ENCODE data around the gene SLC34A1.

The SLC34A1 gene

GRCh38 chr5:177427919-177428573 lies 43.8 kb downstream of the SLC34A1 start:
- H3K36me3 ChIP-seq (ENCODE audit: insufficient read depth, low read length): 0 out of 2 replicates have a peak, but pooled peaks cover 4% of the 10 kb centered on the region
- no peaks in the 10 kb centered on the region for H3K27me3 ChIP-seq (ENCODE audit: insufficient read depth, low read length)
- H3K4me1 ChIP-seq (ENCODE audit: control insufficient read depth, insufficient read depth, low read length, unreplicated experiment): peaks cover 17% of the 10 kb centered on the region
- no peak overlapping the region for H3K27ac ChIP-seq (ENCODE audit: low read depth, low read length)
- H3K79me2 ChIP-seq (ENCODE audit: control insufficient read depth, insufficient read depth, low read length, unreplicated experiment): peaks cover 27% of the 10 kb centered on the region
- peak overlapping the region; percentile 95 for H3K4me3 ChIP-seq (ENCODE audit: low read depth, low read length)
- H2AFZ ChIP-seq (ENCODE audit: low read length, unreplicated experiment): no peak overlapping the region

- H3K27ac ChIP-seq (ENCODE audit: low read depth, low read length): no peak overlapping the region
Observed at GRCh38 chr5:177428574-177429217, 44.5 kb downstream of the SLC34A1 start.

GRCh38 chr5:177429248-177430040 lies 45.2 kb downstream of the SLC34A1 start:
- peaks cover 27% of the 10 kb centered on the region for H3K79me2 ChIP-seq (ENCODE audit: control insufficient read depth, insufficient read depth, low read length, unreplicated experiment)
- no peak overlapping the region for H3K4me3 ChIP-seq (ENCODE audit: low read depth, low read length)
- H3K36me3 ChIP-seq (ENCODE audit: insufficient read depth, low read length): 0 out of 2 replicates have a peak, but pooled peaks cover 6% of the 10 kb centered on the region
- no peak overlapping the region for H2AFZ ChIP-seq (ENCODE audit: low read length, unreplicated experiment)
- peaks cover 17% of the 10 kb centered on the region for H3K4me1 ChIP-seq (ENCODE audit: control insufficient read depth, insufficient read depth, low read length, unreplicated experiment)
- no peak overlapping the region for H3K27ac ChIP-seq (ENCODE audit: low read depth, low read length)
- H3K27me3 ChIP-seq (ENCODE audit: insufficient read depth, low read length): no peaks in the 10 kb centered on the region

More at GRCh38 chr5:177428574-177429217, 44.5 kb downstream of the SLC34A1 start:
- Histone ChIP-seq H3K27me3 (ENCODE audit: insufficient read depth, low read length) (no peaks in the 10 kb centered on the region), H3K79me2 (ENCODE audit: control insufficient read depth, insufficient read depth, low read length, unreplicated experiment) (peaks cover 27% of the 10 kb centered on the region), H3K4me1 (ENCODE audit: control insufficient read depth, insufficient read depth, low read length, unreplicated experiment) (peaks cover 17% of the 10 kb centered on the region), H2AFZ (ENCODE audit: low read length, unreplicated experiment) (no peak overlapping the region), H3K36me3 (ENCODE audit: insufficient read depth, low read length) (0 out of 2 replicates have a peak, but pooled peaks cover 6% of the 10 kb centered on the region), H3K4me3 (ENCODE audit: low read depth, low read length) (no peak overlapping the region)

- Histone ChIP-seq H2AFZ (ENCODE audit: low read length, unreplicated experiment) (no peak overlapping the region), H3K36me3 (ENCODE audit: insufficient read depth, low read length) (0 out of 2 replicates have a peak, but pooled peaks cover 6% of the 10 kb centered on the region), H3K4me3 (ENCODE audit: low read depth, low read length) (no peak overlapping the region), H3K27me3 (ENCODE audit: insufficient read depth, low read length) (no peaks in the 10 kb centered on the region), H3K27ac (ENCODE audit: low read depth, low read length) (no peak overlapping the region), H3K79me2 (ENCODE audit: control insufficient read depth, insufficient read depth, low read length, unreplicated experiment) (peaks cover 27% of the 10 kb centered on the region), H3K4me1 (ENCODE audit: control insufficient read depth, insufficient read depth, low read length, unreplicated experiment) (peaks cover 16% of the 10 kb centered on the region)
Observed at GRCh38 chr5:177430140-177430951, 46.1 kb downstream of the SLC34A1 start.

- Histone ChIP-seq H3K4me1 (ENCODE audit: control insufficient read depth, insufficient read depth, low read length, unreplicated experiment) (peaks cover 12% of the 10 kb centered on the region), H3K36me3 (ENCODE audit: insufficient read depth, low read length) (peaks cover 9% of the 10 kb centered on the region; the same call in 1 of the 2 replicates), H3K79me2 (ENCODE audit: control insufficient read depth, insufficient read depth, low read length, unreplicated experiment) (peaks cover 27% of the 10 kb centered on the region), H3K4me3 (ENCODE audit: low read depth, low read length) (no peak overlapping the region), H3K27ac (ENCODE audit: low read depth, low read length) (no peak overlapping the region), H3K27me3 (ENCODE audit: insufficient read depth, low read length) (no peaks in the 10 kb centered on the region), H2AFZ (ENCODE audit: low read length, unreplicated experiment) (no peak overlapping the region)
Observed at GRCh38 chr5:177430972-177431316, 46.7 kb downstream of the SLC34A1 start.

- no peak overlapping the region for H3K27ac ChIP-seq (ENCODE audit: low read depth, low read length)
- H3K79me2 ChIP-seq (ENCODE audit: control insufficient read depth, insufficient read depth, low read length, unreplicated experiment): peaks cover 27% of the 10 kb centered on the region
- H3K27me3 ChIP-seq (ENCODE audit: insufficient read depth, low read length): no peaks in the 10 kb centered on the region
- no peak overlapping the region for H2AFZ ChIP-seq (ENCODE audit: low read length, unreplicated experiment)
- no peak overlapping the region for H3K4me3 ChIP-seq (ENCODE audit: low read depth, low read length)
- H3K36me3 ChIP-seq (ENCODE audit: insufficient read depth, low read length): peaks cover 9% of the 10 kb centered on the region; the same call in 1 of the 2 replicates
- H3K4me1 ChIP-seq (ENCODE audit: control insufficient read depth, insufficient read depth, low read length, unreplicated experiment): peaks cover 12% of the 10 kb centered on the region
Observed at GRCh38 chr5:177431317-177432142, 47.3 kb downstream of the SLC34A1 start.

- no peak overlapping the region for H3K27ac ChIP-seq (ENCODE audit: low read depth, low read length)
- H3K4me1 ChIP-seq (ENCODE audit: control insufficient read depth, insufficient read depth, low read length, unreplicated experiment): peaks cover 11% of the 10 kb centered on the region
- peaks cover 20% of the 10 kb centered on the region for H3K79me2 ChIP-seq (ENCODE audit: control insufficient read depth, insufficient read depth, low read length, unreplicated experiment)
- no peaks in the 10 kb centered on the region for H3K27me3 ChIP-seq (ENCODE audit: insufficient read depth, low read length)
- peaks cover 9% of the 10 kb centered on the region; the same call in 1 of the 2 replicates for H3K36me3 ChIP-seq (ENCODE audit: insufficient read depth, low read length)
- no peak overlapping the region for H3K4me3 ChIP-seq (ENCODE audit: low read depth, low read length)
- H2AFZ ChIP-seq (ENCODE audit: low read length, unreplicated experiment): no peak overlapping the region
Observed at GRCh38 chr5:177432143-177432838, 48.1 kb downstream of the SLC34A1 start.

GRCh38 chr5:177432839-177433657 lies 48.8 kb downstream of the SLC34A1 start:
- Histone ChIP-seq H3K4me1 (ENCODE audit: control insufficient read depth, insufficient read depth, low read length, unreplicated experiment) (peaks cover 4% of the 10 kb centered on the region), H3K79me2 (ENCODE audit: control insufficient read depth, insufficient read depth, low read length, unreplicated experiment) (peaks cover 13% of the 10 kb centered on the region)

More at GRCh38 chr5:177432839-177433657, 48.8 kb downstream of the SLC34A1 start:
- no peak overlapping the region for H3K27ac ChIP-seq (ENCODE audit: low read depth, low read length)
- H2AFZ ChIP-seq (ENCODE audit: low read length, unreplicated experiment): no peak overlapping the region
- no peaks in the 10 kb centered on the region for H3K27me3 ChIP-seq (ENCODE audit: insufficient read depth, low read length)
- H3K4me3 ChIP-seq (ENCODE audit: low read depth, low read length): no peak overlapping the region
- H3K36me3 ChIP-seq (ENCODE audit: insufficient read depth, low read length): peaks cover 9% of the 10 kb centered on the region; the same call in 1 of the 2 replicates

Data from ACC112 (cell line).